CD4-positive, alpha-beta memory T cell (primary cell): ENCODE measurements around the gene TULP3. TPM values are rescaled to one million over a fixed set of nuclear protein-coding genes. Genes with fewer than 3 reads are reported as not detected.

Experiments
- CTCF ChIA-PET: fragments of 350-600 bp; sonication (Branson Sonifier 250); formaldehyde crosslinking; loops from one replicate; lab custom pipeline; 2021; ENCODE audit warnings: inconsistent platforms; ENCODE audit not compliant: partially characterized antibody; lab: Charles Lee
- POLR2A ChIA-PET: fragments of 350-600 bp; sonication (Branson Sonifier 250); formaldehyde crosslinking; loops from one replicate; lab custom pipeline; 2021; ENCODE audit not compliant: partially characterized antibody; lab: Charles Lee
- DNase-seq, 5 donors: peaks; one replicate each; pipeline versions ENCODE4 v3.0.0 to v3.0.0-alpha.2; 2020 to 2022; ENCODE audit warnings: mixed read lengths in 1 of 5
- H3K27ac ChIP-seq: one replicate; pipeline ENCODE4 v1.7.0; 2013; ENCODE audit warnings: low read depth, low read length
- H3K27me3 ChIP-seq: 2 replicates; pipeline ENCODE4 v1.7.0; 2013; ENCODE audit warnings: mild to moderate bottlenecking, low read length, moderate library complexity; ENCODE audit not compliant: insufficient read depth
- H3K36me3 ChIP-seq: 2 replicates; pipeline ENCODE4 v1.7.0; 2013; ENCODE audit warnings: mild to moderate bottlenecking, low read length, moderate library complexity; ENCODE audit not compliant: insufficient read depth
- H3K4me1 ChIP-seq: 2 replicates; pipeline ENCODE4 v1.7.0; 2013; ENCODE audit warnings: mild to moderate bottlenecking, low read length, moderate library complexity; ENCODE audit not compliant: insufficient read depth
- H3K4me3 ChIP-seq, 2 donors: one replicate each; pipeline ENCODE4 v1.7.0; 2013; ENCODE audit warnings: low read length in 2 of 2, mild to moderate bottlenecking in 1 of 2
- H3K9me3 ChIP-seq, 2 donors: one replicate each; pipeline ENCODE4 v1.7.0; 2013; ENCODE audit warnings: low read length in 2 of 2, control low read depth in 1 of 2; ENCODE audit not compliant: control insufficient read depth in 1 of 2
- H3K27ac Mint-ChIP-seq, 7 donors: one replicate each; pipeline ENCODE4 v1.8.0; 2020 to 2021; ENCODE audit warnings: mixed read lengths in 7 of 7, mild to moderate bottlenecking in 6 of 7, inconsistent platforms in 3 of 7, moderate library complexity in 3 of 7
- H3K27me3 Mint-ChIP-seq, 2 donors: one replicate each; pipeline ENCODE4 v1.8.0; 2020 to 2021; ENCODE audit warnings: mixed read lengths in 2 of 2
- H3K36me3 Mint-ChIP-seq, 2 donors: one replicate each; pipeline ENCODE4 v1.8.0; 2020 to 2021; ENCODE audit warnings: mixed read lengths in 2 of 2, inconsistent platforms in 1 of 2, mild to moderate bottlenecking in 1 of 2
- H3K4me1 Mint-ChIP-seq, 4 donors: one replicate each; pipeline ENCODE4 v1.8.0; 2020 to 2021; ENCODE audit warnings: mixed read lengths in 4 of 4, mild to moderate bottlenecking in 1 of 4
- H3K4me3 Mint-ChIP-seq, 8 donors: one replicate each; pipeline ENCODE4 v1.8.0; 2020 to 2021; ENCODE audit warnings: mixed read lengths in 8 of 8, mild to moderate bottlenecking in 7 of 8, moderate library complexity in 6 of 8, inconsistent platforms in 3 of 8
- H3K9me3 Mint-ChIP-seq, 8 donors: one replicate each; pipeline ENCODE4 v1.8.0; 2020 to 2021; ENCODE audit warnings: mixed read lengths in 8 of 8, mild to moderate bottlenecking in 5 of 8, inconsistent platforms in 3 of 8, moderate library complexity in 1 of 8
- intact Hi-C: fragments of 100-400 bp; cut with micrococcal nuclease; formaldehyde crosslinking; loops from one replicate; pipeline ENCODE4 v1.15.1; 2023
- polyA plus RNA-seq, 2 donors: library from polyadenylated mRNA; unstranded; fragments of 300-500 nt; fragmentation: Illumina TruSeq; gene quantifications; one replicate each; pipeline ENCODE4 v1.2.3, GENCODE V29; 2021
- total RNA-seq, 2 experiments: library from RNA; stranded (reverse); gene quantifications; one replicate each; pipeline ENCODE4 v1.2.3, GENCODE V29; 2021

Gene TULP3
- total and polyA plus RNA-seq, 4 experiments from 2014 or later = 6.7 to 10.0 (median 8.8) TPM

GRCh38 chr12:2976581-2976996, 85.9 kb downstream of the TULP3 start:
- Histone ChIP-seq H3K4me1 (no peaks in the 10 kb centered on the region), H3K9me3 (no peaks in the 10 kb centered on the region), H3K36me3 (no peaks in the 10 kb centered on the region), H3K4me3 (no peak overlapping the region), H3K27me3 (no peaks in the 10 kb centered on the region), H3K27ac (no peak overlapping the region)
- POLR2A ChIA-PET = no interaction called here
- DNase-seq = no peak
- Mint-ChIP-seq H3K27me3 (peaks cover 0 to 9% of the 10 kb centered on the region in 2 donors), H3K4me3 (no peak overlapping the region), H3K27ac (no peak overlapping the region), H3K4me1 (no peaks in the 10 kb centered on the region), H3K9me3 (no peaks in the 10 kb centered on the region), H3K36me3 (no peaks in the 10 kb centered on the region)
- intact Hi-C loops = no loop called here
- CTCF ChIA-PET = no interaction called here

GRCh38 chr12:2977776-2978175, 87.1 kb downstream of the TULP3 start:
- Mint-ChIP-seq H3K27me3 (peaks cover 0 to 8% of the 10 kb centered on the region in 2 donors), H3K36me3 (no peaks in the 10 kb centered on the region), H3K4me1 (no peaks in the 10 kb centered on the region), H3K4me3 (no peak overlapping the region), H3K9me3 (no peaks in the 10 kb centered on the region), H3K27ac (no peak overlapping the region)
- Histone ChIP-seq H3K36me3 (no peaks in the 10 kb centered on the region), H3K27me3 (no peaks in the 10 kb centered on the region), H3K4me3 (no peak overlapping the region), H3K4me1 (no peaks in the 10 kb centered on the region), H3K27ac (no peak overlapping the region), H3K9me3 (no peaks in the 10 kb centered on the region)
- DNase-seq = no peak
- intact Hi-C loops = no loop called here
- CTCF ChIA-PET = no interaction called here
- POLR2A ChIA-PET = no interaction called here

GRCh38 chr12:2979806-2980205, 89.1 kb downstream of the TULP3 start:
- no peak overlapping the region for H3K27ac Mint-ChIP-seq
- H3K4me1 ChIP-seq = no peaks in the 10 kb centered on the region
- no peaks in the 10 kb centered on the region for H3K27me3 ChIP-seq
- intact Hi-C loops = no loop called here
- CTCF ChIA-PET = no interaction called here
- H3K4me3 ChIP-seq = no peak overlapping the region
- no peak overlapping the region for H3K4me3 Mint-ChIP-seq
- H3K9me3 ChIP-seq = no peaks in the 10 kb centered on the region
- no peak overlapping the region for H3K27ac ChIP-seq
- peaks cover 0 to 7% (median under 1%) of the 10 kb centered on the region in 4 donors for H3K4me1 Mint-ChIP-seq
- H3K27me3 Mint-ChIP-seq = peaks cover 1 to 2% of the 10 kb centered on the region in 2 donors
- POLR2A ChIA-PET = no interaction called here
- DNase-seq = no peak
- no peaks in the 10 kb centered on the region for H3K36me3 ChIP-seq
- H3K36me3 Mint-ChIP-seq = no peaks in the 10 kb centered on the region
- no peaks in the 10 kb centered on the region for H3K9me3 Mint-ChIP-seq

GRCh38 chr12:2980630-2981029, 89.9 kb downstream of the TULP3 start:
- Histone ChIP-seq H3K9me3 (no peaks in the 10 kb centered on the region), H3K27me3 (no peaks in the 10 kb centered on the region), H3K4me3 (no peak overlapping the region), H3K4me1 (no peaks in the 10 kb centered on the region), H3K27ac (no peak overlapping the region), H3K36me3 (no peaks in the 10 kb centered on the region)
- Mint-ChIP-seq H3K4me3 (no peak overlapping the region), H3K36me3 (no peaks in the 10 kb centered on the region), H3K27ac (no peak overlapping the region), H3K4me1 (peaks cover 0 to 7% (median under 1%) of the 10 kb centered on the region in 4 donors), H3K9me3 (no peaks in the 10 kb centered on the region), H3K27me3 (peaks cover 1 to 2% of the 10 kb centered on the region in 2 donors)
- no peak for DNase-seq
- intact Hi-C loops = no loop called here
- POLR2A ChIA-PET = no interaction called here
- CTCF ChIA-PET = no interaction called here

- H3K4me3 Mint-ChIP-seq = no peak overlapping the region
- no peaks in the 10 kb centered on the region for H3K4me1 ChIP-seq
- ChIA-PET POLR2A (no interaction called here), CTCF (no interaction called here)
- no peaks in the 10 kb centered on the region for H3K9me3 ChIP-seq
- intact Hi-C loops = no loop called here
- peaks cover 1 to 3% of the 10 kb centered on the region in 2 donors for H3K27me3 Mint-ChIP-seq
- no peaks in the 10 kb centered on the region for H3K9me3 Mint-ChIP-seq
- no peak for DNase-seq
- H3K4me3 ChIP-seq = no peak overlapping the region
- peaks cover 0 to 7% (median under 1%) of the 10 kb centered on the region in 4 donors for H3K4me1 Mint-ChIP-seq
- H3K27ac Mint-ChIP-seq = no peak overlapping the region
- no peaks in the 10 kb centered on the region for H3K36me3 ChIP-seq
- H3K27ac ChIP-seq = no peak overlapping the region
- no peaks in the 10 kb centered on the region for H3K27me3 ChIP-seq
- H3K36me3 Mint-ChIP-seq = no peaks in the 10 kb centered on the region
Measured at GRCh38 chr12:2982361-2982760, 91.7 kb downstream of the TULP3 start.

- POLR2A ChIA-PET = no interaction called here
- Mint-ChIP-seq H3K27ac (peak overlapping the region in 1 of 7 donors; percentile 8), H3K4me1 (peaks cover 0 to 7% (median under 1%) of the 10 kb centered on the region in 4 donors), H3K4me3 (no peak overlapping the region), H3K27me3 (peaks cover 1 to 3% of the 10 kb centered on the region in 2 donors), H3K9me3 (peaks cover 0 to 4% (median 0%) of the 10 kb centered on the region in 8 donors), H3K36me3 (no peaks in the 10 kb centered on the region)
- intact Hi-C loops = no loop called here
- no peaks in the 10 kb centered on the region for H3K36me3 ChIP-seq
- no peak for DNase-seq
- no peaks in the 10 kb centered on the region for H3K27me3 ChIP-seq
- H3K4me3 ChIP-seq = no peak overlapping the region
- H3K9me3 ChIP-seq = no peaks in the 10 kb centered on the region
- no peak overlapping the region for H3K27ac ChIP-seq
- H3K4me1 ChIP-seq = no peaks in the 10 kb centered on the region
- CTCF ChIA-PET = interaction anchor here (0.6 kb wide), 1 partner anchor 127 kb away, joined by 5 read pairs; no protein-coding TSS in a partner anchor
Measured at GRCh38 chr12:2984249-2984648, 93.6 kb downstream of the TULP3 start.

- Histone ChIP-seq H3K4me3 (no peak overlapping the region), H3K27me3 (no peaks in the 10 kb centered on the region), H3K4me1 (no peaks in the 10 kb centered on the region), H3K36me3 (no peaks in the 10 kb centered on the region), H3K27ac (no peak overlapping the region), H3K9me3 (no peaks in the 10 kb centered on the region)
- POLR2A ChIA-PET = no interaction called here
- Mint-ChIP-seq H3K4me1 (peaks cover 0 to 7% (median under 1%) of the 10 kb centered on the region in 4 donors), H3K36me3 (no peaks in the 10 kb centered on the region), H3K27me3 (peaks cover 0 to 3% of the 10 kb centered on the region in 2 donors), H3K27ac (no peak overlapping the region), H3K4me3 (no peak overlapping the region), H3K9me3 (peaks cover 0 to 7% (median under 1%) of the 10 kb centered on the region in 8 donors)
- no peak for DNase-seq
- CTCF ChIA-PET = no interaction called here
- intact Hi-C loops = no loop called here
Measured at GRCh38 chr12:2984698-2985097, 94.0 kb downstream of the TULP3 start.
